HEK293 (cell line): Measurements from ENCODE around the gene HUNK.

Source experiments
- OSR2 ChIP-seq: fragments of 450-650 bp; formaldehyde crosslinking; IDR thresholded peaks from 2 replicates; pipeline ENCODE4 v1.5.1; 2016; ENCODE audit warnings: missing biosample characterization, missing genetic modification characterization
- REPIN1 ChIP-seq: fragments of 450-650 bp; formaldehyde crosslinking; IDR thresholded peaks from 2 replicates; pipeline ENCODE4 v1.5.1; 2017; ENCODE audit warnings: missing biosample characterization, missing genetic modification characterization, low read depth
- SP2 ChIP-seq: fragments of 450-650 bp; formaldehyde crosslinking; IDR thresholded peaks from 2 replicates; pipeline ENCODE4 v1.5.1; 2016; ENCODE audit warnings: missing biosample characterization, missing genetic modification characterization
- ZBTB48 ChIP-seq: fragments of 450-650 bp; formaldehyde crosslinking; IDR thresholded peaks from 2 replicates; pipeline ENCODE4 v1.5.1; 2016; ENCODE audit warnings: missing biosample characterization, missing genetic modification characterization
- ZBTB7A ChIP-seq: fragments of 450-650 bp; formaldehyde crosslinking; IDR thresholded peaks from 2 replicates; pipeline ENCODE4 v1.5.1; 2016; ENCODE audit warnings: low read depth, missing biosample characterization, missing genetic modification characterization
- ZNF175 ChIP-seq: fragments of 450-650 bp; formaldehyde crosslinking; IDR thresholded peaks from 2 replicates; pipeline ENCODE4 v1.5.1; 2016; ENCODE audit warnings: missing biosample characterization, missing genetic modification characterization
- ZNF335 ChIP-seq: fragments of 450-650 bp; formaldehyde crosslinking; conservative IDR thresholded peaks from 2 replicates; pipeline ENCODE4 v1.5.1; 2016; ENCODE audit warnings: missing biosample characterization, missing genetic modification characterization
- ZNF585B ChIP-seq: fragments of 450-650 bp; formaldehyde crosslinking; IDR thresholded peaks from 2 replicates; pipeline ENCODE4 v1.5.1; 2016; ENCODE audit warnings: missing biosample characterization, missing genetic modification characterization
- TF ChIP-seq, protein P1 (sequence below): fragments of 450-650 bp; formaldehyde crosslinking; IDR thresholded peaks from 2 replicates; pipeline ENCODE4 v1.5.1; 2016; ENCODE audit warnings: missing biosample characterization, missing genetic modification characterization
- TF ChIP-seq, protein P2 (sequence below): fragments of 450-650 bp; formaldehyde crosslinking; conservative IDR thresholded peaks from 2 replicates; pipeline ENCODE4 v1.5.1; 2016; ENCODE audit warnings: low read depth, missing biosample characterization, missing genetic modification characterization
- TF ChIP-seq, protein P3 (sequence below): fragments of 450-650 bp; formaldehyde crosslinking; IDR thresholded peaks from 2 replicates; pipeline ENCODE4; 2016; ENCODE audit warnings: missing biosample characterization, missing genetic modification characterization
- TF ChIP-seq, protein P4 (sequence below): fragments of 450-650 bp; formaldehyde crosslinking; IDR thresholded peaks from 2 replicates; pipeline ENCODE4 v1.5.1; 2016; ENCODE audit warnings: missing biosample characterization, missing genetic modification characterization

DNA sequence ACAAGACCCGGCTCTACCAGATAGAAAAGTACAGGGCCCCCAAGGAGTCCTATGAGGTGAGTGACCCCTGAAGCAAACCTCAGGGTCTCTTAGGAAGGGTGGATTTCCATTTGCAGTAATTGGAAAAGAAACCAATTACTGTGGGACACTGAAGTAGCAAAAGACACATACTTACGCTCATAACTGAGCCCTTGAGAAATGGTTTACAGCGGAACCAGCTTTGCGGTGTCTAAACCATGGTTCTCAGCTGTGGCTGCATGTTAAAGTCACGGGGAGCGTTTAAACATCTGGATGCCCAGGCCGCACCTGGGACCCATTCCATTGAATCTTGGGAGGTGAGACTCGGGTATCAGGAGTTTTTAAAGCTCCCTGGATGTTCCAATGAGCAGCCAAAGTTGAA lies 110.7 kb downstream of the HUNK start:
- TF ChIP-seq, protein P1, sequence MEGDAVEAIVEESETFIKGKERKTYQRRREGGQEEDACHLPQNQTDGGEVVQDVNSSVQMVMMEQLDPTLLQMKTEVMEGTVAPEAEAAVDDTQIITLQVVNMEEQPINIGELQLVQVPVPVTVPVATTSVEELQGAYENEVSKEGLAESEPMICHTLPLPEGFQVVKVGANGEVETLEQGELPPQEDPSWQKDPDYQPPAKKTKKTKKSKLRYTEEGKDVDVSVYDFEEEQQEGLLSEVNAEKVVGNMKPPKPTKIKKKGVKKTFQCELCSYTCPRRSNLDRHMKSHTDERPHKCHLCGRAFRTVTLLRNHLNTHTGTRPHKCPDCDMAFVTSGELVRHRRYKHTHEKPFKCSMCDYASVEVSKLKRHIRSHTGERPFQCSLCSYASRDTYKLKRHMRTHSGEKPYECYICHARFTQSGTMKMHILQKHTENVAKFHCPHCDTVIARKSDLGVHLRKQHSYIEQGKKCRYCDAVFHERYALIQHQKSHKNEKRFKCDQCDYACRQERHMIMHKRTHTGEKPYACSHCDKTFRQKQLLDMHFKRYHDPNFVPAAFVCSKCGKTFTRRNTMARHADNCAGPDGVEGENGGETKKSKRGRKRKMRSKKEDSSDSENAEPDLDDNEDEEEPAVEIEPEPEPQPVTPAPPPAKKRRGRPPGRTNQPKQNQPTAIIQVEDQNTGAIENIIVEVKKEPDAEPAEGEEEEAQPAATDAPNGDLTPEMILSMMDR: no peak
- TF ChIP-seq SP2 (no peak), OSR2 (no peak), ZBTB48 (tag by site-specific recombination) (no peak), ZBTB7A (tag by site-specific recombination) (no peak), REPIN1 (tag by site-specific recombination) (no peak), ZNF175 (no peak), ZNF585B (tag by site-specific recombination) (no peak), ZNF335 (tag by site-specific recombination) (no peak)
- TF ChIP-seq, protein P2, sequence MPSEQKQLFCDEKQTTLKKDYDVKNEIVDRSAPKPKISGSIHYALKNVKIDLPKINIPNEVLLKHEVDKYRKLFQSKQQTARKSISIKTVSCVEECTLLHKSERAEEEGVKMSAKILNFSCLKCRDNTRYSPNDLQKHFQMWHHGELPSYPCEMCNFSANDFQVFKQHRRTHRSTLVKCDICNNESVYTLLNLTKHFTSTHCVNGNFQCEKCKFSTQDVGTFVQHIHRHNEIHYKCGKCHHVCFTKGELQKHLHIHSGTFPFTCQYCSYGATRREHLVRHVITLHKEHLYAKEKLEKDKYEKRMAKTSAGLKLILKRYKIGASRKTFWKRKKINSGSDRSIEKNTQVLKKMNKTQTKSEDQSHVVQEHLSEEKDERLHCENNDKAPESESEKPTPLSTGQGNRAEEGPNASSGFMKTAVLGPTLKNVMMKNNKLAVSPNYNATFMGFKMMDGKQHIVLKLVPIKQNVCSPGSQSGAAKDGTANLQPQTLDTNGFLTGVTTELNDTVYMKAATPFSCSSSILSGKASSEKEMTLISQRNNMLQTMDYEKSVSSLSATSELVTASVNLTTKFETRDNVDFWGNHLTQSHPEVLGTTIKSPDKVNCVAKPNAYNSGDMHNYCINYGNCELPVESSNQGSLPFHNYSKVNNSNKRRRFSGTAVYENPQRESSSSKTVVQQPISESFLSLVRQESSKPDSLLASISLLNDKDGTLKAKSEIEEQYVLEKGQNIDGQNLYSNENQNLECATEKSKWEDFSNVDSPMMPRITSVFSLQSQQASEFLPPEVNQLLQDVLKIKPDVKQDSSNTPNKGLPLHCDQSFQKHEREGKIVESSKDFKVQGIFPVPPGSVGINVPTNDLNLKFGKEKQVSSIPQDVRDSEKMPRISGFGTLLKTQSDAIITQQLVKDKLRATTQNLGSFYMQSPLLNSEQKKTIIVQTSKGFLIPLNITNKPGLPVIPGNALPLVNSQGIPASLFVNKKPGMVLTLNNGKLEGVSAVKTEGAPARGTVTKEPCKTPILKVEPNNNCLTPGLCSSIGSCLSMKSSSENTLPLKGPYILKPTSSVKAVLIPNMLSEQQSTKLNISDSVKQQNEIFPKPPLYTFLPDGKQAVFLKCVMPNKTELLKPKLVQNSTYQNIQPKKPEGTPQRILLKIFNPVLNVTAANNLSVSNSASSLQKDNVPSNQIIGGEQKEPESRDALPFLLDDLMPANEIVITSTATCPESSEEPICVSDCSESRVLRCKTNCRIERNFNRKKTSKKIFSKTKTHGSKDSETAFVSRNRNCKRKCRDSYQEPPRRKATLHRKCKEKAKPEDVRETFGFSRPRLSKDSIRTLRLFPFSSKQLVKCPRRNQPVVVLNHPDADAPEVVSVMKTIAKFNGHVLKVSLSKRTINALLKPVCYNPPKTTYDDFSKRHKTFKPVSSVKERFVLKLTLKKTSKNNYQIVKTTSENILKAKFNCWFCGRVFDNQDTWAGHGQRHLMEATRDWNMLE (tag by site-specific recombination): no peak
- TF ChIP-seq, protein P3, sequence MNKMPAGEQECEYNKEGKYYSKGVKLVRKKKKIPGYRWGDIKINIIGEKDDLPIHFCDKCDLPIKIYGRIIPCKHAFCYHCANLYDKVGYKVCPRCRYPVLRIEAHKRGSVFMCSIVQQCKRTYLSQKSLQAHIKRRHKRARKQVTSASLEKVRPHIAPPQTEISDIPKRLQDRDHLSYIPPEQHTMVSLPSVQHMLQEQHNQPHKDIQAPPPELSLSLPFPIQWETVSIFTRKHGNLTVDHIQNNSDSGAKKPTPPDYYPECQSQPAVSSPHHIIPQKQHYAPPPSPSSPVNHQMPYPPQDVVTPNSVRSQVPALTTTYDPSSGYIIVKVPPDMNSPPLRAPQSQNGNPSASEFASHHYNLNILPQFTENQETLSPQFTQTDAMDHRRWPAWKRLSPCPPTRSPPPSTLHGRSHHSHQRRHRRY (tag by site-specific recombination): no peak
- TF ChIP-seq, protein P4, sequence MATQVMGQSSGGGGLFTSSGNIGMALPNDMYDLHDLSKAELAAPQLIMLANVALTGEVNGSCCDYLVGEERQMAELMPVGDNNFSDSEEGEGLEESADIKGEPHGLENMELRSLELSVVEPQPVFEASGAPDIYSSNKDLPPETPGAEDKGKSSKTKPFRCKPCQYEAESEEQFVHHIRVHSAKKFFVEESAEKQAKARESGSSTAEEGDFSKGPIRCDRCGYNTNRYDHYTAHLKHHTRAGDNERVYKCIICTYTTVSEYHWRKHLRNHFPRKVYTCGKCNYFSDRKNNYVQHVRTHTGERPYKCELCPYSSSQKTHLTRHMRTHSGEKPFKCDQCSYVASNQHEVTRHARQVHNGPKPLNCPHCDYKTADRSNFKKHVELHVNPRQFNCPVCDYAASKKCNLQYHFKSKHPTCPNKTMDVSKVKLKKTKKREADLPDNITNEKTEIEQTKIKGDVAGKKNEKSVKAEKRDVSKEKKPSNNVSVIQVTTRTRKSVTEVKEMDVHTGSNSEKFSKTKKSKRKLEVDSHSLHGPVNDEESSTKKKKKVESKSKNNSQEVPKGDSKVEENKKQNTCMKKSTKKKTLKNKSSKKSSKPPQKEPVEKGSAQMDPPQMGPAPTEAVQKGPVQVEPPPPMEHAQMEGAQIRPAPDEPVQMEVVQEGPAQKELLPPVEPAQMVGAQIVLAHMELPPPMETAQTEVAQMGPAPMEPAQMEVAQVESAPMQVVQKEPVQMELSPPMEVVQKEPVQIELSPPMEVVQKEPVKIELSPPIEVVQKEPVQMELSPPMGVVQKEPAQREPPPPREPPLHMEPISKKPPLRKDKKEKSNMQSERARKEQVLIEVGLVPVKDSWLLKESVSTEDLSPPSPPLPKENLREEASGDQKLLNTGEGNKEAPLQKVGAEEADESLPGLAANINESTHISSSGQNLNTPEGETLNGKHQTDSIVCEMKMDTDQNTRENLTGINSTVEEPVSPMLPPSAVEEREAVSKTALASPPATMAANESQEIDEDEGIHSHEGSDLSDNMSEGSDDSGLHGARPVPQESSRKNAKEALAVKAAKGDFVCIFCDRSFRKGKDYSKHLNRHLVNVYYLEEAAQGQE (tag by site-specific recombination): no peak
